HG02571 (cell line): ENCODE data around the gene ELMO1.

Experiments
- ATAC-seq: cut with Tn5 transposase; IDR thresholded peaks from one replicate; pipeline ENCODE4 v1.9.1; 2021; ENCODE audit warnings: mild to moderate bottlenecking, moderate library complexity; ENCODE audit not compliant: unreplicated experiment

The ELMO1 gene

DNA sequence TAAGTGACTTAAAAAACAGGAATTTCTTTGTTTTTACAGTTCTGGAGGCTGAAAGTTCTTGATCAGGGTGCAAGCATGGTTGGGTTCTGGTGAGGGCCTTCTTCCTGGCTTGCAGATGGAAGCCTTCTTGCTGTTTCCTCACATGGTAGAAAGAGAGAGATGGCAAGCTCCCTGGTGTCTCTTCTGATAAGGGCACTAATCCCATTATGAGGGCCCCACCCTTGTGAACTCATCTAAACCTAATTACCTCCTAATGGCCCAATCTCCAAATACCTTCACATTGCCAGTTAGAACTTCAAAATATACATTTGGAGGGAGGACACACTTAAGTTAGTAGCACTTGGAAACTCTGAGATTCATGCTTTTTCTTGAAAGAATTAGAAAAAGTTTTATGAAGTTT lies 410.0 kb downstream of the ELMO1 start:
- ATAC-seq, result no peak

DNA sequence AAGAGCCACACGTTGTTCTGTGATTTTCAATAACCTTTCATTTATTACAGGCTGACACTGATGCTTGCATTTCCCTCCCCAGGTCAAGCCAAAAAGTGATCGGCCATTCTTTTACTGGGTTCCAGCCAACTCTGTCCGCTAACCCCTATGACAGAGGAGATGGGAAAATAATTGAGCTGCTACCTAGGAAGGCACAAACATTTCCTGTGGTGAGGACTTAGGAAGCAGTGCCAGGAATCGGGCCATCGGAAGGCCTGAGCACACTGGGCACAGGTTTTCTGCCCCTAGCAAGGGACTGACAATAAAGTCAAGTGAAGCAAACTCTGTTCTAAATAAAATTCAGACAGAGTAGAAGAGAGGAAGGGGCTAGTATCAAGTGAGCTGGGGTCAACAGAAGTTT lies 411.4 kb downstream of the ELMO1 start:
- no peak for ATAC-seq

DNA sequence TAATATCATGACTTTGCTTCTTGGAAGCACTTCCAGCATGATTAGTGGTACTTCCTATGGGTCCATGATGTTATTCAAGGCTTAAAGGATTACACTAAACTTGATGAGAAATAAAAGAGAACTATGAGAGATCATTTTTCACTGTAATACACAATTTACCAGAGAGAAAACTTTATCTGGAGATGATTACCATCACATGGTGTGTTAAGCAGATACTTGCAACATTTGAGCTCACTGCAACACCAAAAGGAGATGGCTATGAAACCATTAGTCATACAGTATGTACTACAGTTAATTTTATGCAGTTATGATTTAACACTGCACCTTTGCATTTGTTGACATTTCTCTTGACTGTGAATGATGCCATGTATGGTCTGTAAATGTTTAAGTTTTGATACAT lies 413.0 kb downstream of the ELMO1 start:
- ATAC-seq, result no peak

DNA sequence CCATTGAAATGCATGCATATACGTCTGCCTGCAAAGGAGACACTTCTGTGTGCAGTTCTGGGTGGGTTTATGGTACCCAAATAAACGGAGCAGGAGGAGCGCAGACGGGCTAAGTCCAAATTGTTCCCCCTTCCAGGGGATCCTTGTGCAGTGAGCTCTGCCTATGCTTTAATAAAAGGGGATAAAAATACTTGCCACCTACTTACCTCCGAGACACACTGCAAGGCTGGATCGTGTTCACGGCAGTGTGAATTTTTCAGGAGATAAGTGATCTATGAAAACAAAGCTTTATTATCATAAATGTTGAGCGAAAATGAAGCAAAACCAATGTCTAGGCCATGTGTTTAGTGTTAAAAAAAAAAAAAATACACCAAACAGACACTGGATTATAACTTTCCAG lies 415.5 kb downstream of the ELMO1 start:
- no peak for ATAC-seq

DNA sequence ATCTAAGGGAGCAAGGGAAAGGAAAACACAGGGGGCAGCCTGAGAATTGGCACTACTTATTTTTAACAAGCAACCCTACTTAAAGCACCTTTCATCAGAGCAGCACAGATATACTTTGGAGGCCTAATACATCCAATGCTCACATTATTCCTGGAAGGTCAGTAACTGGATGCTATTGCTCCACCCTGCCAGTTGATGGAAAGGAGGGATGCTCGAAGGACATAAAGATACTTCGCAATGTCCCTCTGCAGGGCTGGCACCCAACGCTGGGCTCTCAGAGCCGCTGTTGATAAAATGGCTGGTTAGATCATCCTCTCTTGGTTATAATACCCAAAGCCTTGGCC lies 416.4 kb downstream of the ELMO1 start:
- no peak for ATAC-seq

- ATAC-seq, result no peak
These were observed 416.9 kb downstream of the ELMO1 start for GRCh38 chr7:37031571-37032257.

GRCh38 chr7:37028909-37029440 lies 419.7 kb downstream of the ELMO1 start:
- no peak for ATAC-seq

DNA sequence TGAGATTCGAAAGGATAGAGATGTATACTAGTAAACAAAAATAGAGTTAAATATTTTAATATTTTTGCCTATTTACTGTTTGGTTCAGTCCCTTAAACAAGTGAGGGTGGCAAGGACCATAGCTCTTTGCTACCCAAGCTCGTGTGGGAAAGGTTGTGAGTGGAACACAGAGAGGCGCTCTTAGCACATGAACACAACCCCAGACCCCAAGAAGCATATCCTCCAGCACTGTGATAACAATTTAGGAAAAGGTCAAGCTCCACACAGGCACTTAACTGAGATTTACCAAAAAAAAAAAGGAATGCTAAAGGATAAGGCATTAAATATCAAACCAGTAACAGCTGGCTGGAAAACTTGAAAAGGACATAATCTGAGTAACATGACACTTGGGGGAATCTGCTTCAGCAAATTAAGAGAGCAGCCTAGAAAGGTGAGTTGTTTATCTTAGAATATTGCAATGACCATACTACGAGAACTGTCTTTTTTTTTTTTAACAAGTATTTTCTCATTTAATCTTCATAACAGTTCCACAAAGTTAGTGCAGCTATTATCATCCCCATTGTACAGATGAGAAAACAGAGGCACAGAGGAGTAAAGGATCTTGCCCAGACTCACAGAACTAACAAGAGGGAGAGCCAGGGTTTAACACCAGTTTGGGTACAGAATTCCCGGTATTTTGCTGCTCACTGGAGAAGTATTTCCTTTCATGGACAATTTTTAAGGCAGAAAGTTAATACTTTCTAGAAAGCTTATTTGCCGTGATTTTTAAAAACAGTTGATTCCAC lies 420.9 kb downstream of the ELMO1 start:
- ATAC-seq, result no peak

- ATAC-seq, result no peak
These were observed 421.6 kb downstream of the ELMO1 start for GRCh38 chr7:37027104-37027503.

- no peak for ATAC-seq
These were observed 429.7 kb downstream of the ELMO1 start for GRCh38 chr7:37018954-37019353.

GRCh38 chr7:37016064-37016878 lies 432.4 kb downstream of the ELMO1 start:
- no peak for ATAC-seq

GRCh38 chr7:37015353-37016034 lies 433.2 kb downstream of the ELMO1 start:
- ATAC-seq, result no peak

- ATAC-seq, result no peak
These were observed 434.9 kb downstream of the ELMO1 start for GRCh38 chr7:37013771-37014170.

DNA sequence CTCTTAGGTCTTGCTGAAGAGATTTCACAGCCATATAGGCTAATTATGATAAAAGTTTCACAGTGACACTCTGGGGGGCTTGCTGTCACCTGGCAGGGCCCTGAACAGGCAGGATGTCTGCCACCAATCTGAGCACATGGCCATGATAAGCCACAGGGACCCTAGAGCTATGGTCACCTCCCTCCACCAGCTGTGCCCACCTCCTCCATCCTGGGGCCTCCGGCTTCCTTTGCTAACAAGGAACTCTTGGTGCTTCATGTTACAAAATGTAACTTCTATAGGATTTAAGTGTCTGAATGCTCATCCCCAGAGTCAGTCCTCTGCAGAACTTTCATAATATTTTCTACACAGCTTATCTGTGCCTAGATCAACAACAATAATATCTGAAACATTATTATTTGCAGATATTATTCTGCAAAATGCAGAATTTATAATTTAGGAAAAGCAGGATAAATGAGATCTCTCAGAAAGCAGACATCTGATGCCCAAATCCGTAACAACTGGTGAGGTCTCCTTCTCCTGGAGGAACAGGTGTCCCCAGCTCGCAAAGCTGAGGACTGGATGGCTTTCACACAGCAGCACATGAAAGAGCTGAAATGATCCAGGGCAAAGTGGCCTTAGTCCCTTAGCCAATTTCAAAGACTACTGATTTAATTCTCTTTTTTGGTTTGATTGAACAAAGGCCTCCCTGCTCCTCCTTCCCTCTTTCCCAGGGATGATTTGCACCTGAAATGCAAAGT lies 437.3 kb downstream of the ELMO1 start:
- ATAC-seq, result no peak

- no peak for ATAC-seq
These were observed 439.5 kb downstream of the ELMO1 start for GRCh38 chr7:37009125-37009675.

- no peak for ATAC-seq
These were observed 441.0 kb downstream of the ELMO1 start for GRCh38 chr7:37007691-37008090.

DNA sequence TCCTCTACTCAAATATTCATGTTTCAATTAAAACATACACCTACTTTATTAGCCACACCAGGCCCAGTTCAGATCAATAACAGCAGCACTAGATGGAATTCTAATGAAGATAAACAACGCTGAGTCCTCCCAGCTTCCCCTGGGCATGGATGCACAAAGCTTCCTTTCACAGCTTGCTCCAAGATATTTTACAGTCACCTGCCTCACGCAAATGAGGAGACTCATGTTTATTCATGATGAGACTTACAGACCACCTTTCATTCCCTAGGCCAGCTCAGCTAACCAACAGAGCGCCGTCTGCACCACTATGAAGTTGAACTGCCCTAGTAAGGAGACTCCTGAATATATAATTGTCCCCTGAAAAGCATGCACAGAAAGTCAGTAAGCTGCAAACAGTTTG lies 441.4 kb downstream of the ELMO1 start:
- ATAC-seq, result no peak

- ATAC-seq, result no peak
These were observed 441.9 kb downstream of the ELMO1 start for GRCh38 chr7:37006764-37007163.

GRCh38 chr7:37000511-37000910 lies 448.2 kb downstream of the ELMO1 start:
- ATAC-seq, result no peak
